COLO668 (cell line): ENCODE data around the gene KRTAP15-1.

Source experiments
- DNase-seq: peaks from one replicate; lab custom pipeline; 2025; ENCODE audit not compliant: unreplicated experiment; lab: John Stamatoyannopoulos, UW

The KRTAP15-1 gene

GRCh38 chr21:30486180-30486579, 46.1 kb downstream of the KRTAP15-1 start:
- DNase-seq = no peak

- DNase-seq = no peak
These were observed 47.3 kb downstream of the KRTAP15-1 start, which contains the start of gene KRTAP19-2 for GRCh38 chr21:30487336-30487735. Gene KRTAP19-2, minus strand, starts transcription at chr21:30487436. Its CDS starts 88 bp downstream, at chr21:30487348.
